Stromal cell of bone marrow (primary cell): ENCODE data around the gene CSRP1.

ENCODE experiments used
- DNase-seq: peaks from one replicate; pipeline ENCODE4 v3.0.0-alpha.2; 2012; ENCODE audit warnings: low read depth

CSRP1 gene

DNA sequence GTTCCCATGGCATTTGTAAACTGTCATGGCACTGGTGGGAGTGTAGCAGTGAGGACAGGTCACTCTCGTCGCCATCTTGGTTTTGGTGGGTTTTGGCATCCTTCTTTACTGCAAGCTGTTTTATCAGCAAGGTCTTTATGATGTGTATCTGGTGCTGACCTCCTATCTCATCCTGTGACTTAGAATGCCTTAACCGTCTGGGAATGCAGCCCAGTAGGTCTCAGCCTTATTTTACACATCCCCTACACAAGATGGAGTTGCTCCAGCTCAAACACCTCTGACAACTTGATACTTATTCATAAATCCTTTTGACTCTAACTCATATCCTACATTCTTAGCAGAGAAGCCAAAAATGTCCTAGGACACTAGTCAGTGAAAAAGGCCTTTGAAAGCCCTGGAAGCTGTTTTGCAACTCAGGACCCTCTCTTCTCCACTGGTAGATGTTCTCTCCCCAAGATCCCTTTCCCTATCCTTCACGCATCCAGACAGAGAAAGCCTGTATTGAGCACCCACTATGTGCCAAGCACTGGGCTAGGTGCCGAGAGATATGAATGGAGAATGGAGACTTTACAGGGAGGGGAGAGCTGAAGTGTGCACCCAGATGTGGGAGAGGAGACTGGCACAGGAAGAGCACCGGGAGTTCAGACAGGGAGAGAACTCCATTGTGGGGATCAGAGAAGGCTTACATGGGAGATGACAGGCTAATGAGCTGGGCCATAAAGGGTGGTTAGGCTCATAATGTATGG, 6.7 kb upstream of the CSRP1 start:
- no peak for DNase-seq

DNA sequence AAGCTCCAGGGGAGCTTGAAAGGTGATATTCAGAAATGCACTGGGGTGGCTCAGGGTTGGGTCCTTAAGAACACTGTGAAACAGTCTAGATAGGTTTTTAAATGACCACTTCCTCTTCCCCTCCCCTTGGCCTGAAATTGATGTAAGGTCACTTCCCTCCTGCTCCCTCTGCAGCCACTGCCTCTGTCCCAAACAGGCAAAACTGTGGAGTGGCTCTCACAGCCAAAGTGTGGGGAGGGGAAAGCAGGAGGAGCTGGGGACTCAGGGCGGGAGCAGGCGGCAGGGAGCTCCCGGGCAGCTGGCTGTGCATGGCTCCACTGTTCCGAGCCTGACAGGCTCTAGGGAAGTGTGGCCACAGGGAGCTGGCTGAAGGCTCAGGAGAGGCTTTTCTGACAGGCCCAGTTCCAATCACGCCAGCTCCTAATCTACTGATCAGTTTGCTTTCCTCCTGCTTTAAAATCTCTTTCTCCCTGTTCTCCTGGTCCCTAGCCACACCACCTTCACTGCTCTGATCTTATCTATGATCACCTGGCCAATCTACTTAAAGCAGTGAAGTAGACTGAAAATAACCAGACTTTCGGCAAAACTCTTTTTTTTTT, 5.1 kb upstream of the CSRP1 start:
- no peak for DNase-seq

- DNase-seq: no peak
Measured at GRCh38 chr1:201511396-201511940, 4.5 kb upstream of the CSRP1 start.

DNA sequence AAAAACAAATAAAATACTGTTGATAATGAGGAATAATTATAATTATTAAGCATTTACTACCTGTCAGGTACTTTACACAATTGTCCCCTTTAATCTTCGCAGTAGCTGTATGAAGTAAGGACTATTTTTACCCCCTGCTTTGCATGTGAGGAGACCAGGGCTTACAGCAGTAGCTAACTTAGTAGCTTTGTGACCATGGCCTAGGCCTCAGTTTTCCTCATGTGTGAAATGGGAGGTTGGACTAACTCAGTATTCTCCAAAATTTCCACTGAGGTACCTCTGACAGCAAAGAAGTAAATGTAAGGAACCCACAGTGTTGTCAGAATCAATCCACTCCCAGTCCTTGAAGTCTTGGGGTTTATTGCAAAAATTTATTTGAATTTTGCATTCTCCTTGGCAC, 3.8 kb upstream of the CSRP1 start:
- DNase-seq: no peak

DNA sequence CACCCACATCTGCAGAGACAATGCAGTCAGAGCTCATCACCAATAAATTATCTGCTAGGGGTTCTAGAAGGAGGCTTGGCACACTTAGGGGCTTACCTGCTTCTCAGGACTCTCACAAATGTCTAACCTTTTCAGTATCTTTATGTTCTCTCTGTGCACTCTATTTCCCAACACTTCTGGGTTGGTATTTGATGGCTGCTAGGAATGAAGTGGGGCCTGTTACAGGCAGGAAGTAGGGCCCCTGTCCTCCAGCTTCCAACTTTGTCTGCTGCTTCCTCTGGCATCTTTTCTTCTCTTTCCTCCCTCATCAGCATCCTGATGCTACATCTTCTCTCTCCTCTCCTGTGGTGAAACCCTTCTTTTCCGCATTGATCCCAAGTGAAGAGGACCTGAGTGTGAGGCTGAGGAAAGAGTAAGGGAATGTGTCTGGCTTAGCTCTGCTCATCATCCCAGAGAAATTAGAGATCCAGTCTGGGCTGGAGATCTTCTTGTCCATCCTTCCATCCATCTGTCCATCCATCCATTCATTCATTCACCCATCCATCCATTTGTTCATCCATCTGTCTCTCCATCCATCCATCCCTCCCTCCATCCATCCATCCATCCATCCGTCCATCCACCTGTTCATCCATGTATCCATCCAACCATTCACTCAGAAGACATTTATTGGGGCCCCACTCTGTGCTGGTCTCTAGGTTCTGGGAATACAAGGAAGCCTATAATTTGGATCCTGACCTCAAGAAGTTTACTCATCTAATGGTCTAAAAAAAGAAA, 2.9 kb upstream of the CSRP1 start:
- no peak for DNase-seq

GRCh38 chr1:201508809-201509208, 1.9 kb upstream of the CSRP1 start:
- DNase-seq: no peak

DNA sequence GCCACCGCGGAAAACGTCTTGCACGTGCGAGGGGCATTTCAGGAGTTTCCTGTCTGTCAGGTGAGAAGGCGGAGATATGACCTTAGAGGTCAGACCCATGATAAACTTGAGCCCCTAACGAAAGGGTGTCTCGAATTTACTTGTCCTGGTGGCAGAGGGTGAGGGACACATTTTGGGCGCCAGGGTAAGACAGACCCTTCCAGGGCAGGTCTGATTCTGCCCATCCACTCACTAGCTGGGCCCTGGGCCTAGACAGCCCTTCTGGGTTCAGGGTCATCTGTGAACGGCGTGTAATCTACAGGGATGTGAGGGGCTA, 395 bp upstream of the CSRP1 start:
- DNase-seq: no peak

DNA sequence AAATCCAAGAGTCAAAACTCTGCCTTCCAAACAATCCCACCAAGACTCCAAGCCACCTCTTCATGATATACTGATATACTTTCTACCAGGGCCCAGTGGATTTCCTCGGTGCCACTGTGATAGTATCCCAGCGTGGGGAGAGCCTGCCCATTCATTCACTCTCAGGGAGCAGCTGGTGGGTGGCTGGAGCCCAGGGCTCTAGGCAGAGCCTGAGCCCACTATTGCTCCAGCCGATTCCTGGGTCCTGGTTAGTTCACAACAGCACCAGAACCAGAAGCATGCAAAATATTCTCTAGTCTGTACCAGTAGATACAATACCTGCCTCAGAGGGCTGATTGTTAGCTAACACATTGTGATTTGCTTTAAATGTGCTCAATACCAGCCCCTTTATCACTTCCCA, 831 bp downstream of the CSRP1 start:
- no peak for DNase-seq

DNA sequence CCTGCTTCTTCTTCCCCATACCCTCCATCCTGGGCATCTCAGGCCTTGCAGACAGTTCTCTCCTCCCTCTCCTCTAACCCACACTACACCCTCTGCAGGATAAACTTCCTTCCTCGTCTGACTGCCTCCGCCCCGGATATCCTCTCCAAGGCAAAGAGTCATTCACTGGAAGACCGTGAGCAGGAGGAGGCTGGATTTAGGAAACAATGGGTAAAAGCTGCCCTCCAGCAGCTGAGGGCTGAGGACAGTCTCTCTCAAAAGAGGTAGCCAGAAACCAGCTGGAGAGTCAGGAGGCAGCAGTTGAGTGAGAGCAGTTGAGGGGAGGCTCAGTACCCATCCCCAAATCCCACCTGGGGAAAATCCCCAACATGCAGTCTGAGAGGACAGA, 1.4 kb downstream of the CSRP1 start:
- DNase-seq: no peak

DNA sequence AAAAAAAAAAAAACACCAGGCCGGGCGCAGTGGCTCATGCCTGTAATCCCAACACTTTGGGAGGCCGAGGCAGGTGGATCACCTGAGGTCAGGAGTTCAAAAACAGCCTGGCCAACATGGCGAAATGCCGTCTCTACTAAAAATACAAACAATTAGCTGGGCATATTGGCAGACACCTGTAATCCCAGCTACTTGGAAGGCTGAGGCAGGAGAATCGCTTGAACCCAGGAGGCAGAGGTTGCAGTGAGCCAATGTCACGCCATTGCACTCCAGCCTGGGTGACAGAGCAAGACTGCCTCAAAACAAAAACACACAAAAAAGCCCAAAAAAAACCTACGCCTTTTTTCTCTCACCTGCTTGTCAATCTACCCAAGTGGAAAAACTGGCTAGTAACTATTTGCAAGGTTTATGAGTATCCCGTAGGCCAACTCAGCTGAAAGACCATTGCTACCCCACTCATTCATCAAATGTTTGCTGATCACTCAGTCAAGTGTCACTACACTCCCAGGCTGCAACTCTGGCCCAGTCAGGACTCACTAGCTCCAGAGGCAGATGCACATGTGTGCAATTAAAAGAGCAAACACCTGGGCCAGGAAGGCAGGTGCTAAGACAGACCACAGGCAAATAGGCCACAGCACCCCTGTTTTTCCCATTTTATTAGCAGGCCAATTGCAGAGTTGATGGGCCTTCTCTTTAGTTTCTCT, 2.0 kb downstream of the CSRP1 start:
- DNase-seq: no peak

- DNase-seq: no peak
Measured at GRCh38 chr1:201504179-201504631, 2.7 kb downstream of the CSRP1 start.

DNA sequence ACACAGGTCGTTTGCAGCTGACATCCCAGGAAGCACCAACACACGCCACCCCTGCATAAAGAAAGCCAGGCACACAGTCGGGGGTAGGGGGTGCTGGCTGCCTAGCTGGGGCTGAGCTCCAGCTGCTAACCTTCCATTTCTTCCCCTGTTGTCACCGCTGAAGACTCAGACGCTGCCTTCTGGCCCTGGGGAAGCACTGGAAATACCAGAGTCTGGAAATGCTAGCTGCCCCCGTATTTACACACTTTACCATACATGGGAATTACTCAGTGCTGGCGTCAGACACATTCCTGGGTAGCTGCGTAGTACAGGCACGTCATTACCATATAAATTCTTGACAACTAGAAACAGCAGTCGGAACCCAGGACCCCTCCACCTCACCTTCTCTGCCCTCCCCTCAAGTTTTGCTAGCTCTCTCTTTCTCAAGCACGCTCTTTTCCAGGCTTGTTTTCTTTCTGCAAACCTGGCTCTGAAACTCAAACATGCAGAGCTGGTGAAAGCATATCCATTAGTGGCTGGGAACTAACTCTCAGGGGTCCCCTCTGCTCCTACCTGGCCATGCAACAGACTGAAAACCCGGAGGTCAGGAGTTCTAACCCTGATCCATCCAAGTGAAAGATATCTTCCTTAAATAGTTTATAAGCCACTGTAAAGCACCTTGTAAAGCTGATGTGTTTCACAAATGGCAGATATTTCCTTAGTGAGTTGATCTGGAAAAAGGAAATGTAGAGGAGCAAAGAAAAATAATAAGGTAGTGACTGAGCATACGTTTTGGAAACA, 3.3 kb downstream of the CSRP1 start:
- DNase-seq: peak; percentile 87

DNA sequence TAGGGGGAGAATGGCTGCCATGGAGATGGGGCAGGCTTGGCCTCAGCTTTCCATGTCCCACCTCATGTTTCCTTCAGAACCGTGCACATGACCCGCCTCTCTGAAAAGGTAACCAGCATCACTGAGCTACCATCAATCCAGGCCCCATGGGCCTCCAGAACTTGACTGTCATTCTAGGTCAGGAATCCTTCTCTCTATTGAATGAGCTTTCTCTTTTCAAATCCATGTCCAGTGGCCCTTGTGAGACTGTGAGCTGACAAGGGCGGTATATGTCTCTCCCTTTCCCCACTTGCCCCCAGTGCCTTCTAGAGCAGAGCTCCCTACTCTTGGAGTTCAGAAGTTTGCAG, 4.4 kb downstream of the CSRP1 start:
- no peak for DNase-seq

GRCh38 chr1:201501812-201502510, 5.0 kb downstream of the CSRP1 start:
- no peak for DNase-seq

GRCh38 chr1:201501144-201501543, 5.8 kb downstream of the CSRP1 start:
- DNase-seq: no peak

DNA sequence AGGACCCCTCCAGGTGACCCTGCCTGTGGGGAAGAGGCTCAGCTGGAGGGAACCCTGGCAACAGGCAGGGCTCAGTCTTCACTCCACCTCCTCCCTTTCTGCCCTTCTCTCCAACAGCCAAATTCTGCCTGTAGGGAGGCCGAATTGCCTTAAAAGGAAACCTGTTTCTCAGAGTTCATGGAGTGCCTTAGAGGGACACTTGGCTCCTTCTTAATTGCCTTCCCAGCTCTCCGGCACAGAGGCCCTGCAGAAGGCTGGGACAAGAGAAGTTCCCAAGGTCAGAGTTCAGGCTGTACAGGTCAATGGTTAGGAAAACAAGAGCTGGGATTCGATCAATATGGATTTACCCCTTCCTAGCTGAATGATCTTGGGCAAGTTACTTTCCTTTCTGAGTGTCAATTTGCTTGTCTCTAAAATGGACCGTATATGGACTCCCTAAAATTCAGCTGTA, 6.2 kb downstream of the CSRP1 start:
- DNase-seq: no peak

DNA sequence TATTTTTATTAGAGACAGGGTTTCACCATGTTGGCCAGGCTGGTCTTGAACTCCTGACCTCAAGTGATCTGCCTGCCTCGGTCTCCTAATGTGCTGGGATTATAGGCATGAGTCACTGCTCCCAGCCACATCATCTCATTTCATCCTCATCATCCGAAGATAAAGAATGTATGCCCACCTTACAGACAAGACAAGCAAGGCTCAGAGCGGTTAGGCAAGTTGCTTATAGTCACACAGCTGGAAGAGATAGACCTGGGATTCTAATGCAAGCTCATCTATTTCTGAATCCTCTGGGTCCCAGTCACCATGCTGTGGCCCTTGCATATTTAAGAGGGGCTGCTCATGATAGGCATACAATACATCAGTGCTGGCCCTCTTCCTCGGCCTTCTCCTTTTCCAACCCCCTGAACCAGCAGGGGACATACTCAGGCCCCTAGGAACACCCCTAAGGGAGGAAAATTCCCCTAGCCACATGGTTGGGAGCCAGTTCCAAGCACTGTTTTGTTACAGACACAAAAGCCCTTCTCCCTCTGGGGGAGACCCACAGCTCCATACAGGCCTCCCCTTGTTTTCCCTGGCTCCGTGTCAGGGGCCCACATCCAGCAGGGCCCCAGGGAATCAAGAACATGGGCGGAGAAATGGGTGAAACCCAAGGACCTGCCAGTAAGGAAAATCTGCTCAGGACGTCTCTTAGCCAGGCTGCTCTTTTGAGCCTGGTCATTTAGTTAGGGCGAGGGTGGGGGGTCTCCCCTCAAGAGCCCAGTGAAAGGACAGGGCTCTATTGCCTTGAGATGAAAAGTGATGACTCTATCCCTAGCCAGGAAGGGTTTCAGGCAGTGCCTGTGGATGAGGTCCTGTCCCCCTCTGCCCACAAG, 6.9 kb downstream of the CSRP1 start:
- DNase-seq: no peak

DNA sequence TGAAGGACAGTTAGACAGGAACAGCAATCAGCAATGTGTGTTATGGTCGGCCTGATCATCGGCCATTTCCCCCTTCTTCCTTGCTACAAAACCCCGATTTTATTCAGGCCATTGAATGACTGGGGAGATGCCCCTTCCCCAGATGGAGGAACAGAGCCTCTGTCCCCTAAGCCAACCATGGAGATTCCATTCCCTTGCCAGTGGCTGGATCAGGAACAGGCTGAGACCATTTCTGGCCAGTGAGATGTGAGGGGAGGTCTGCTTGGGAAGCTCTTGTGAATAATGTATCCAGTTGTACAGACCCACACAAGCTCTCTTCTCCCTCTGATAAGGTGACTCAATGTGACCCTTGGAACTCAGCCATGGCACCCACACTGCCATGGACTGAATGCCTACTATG, 7.7 kb downstream of the CSRP1 start:
- no peak for DNase-seq

- no peak for DNase-seq
Measured at GRCh38 chr1:201498621-201499020, 8.3 kb downstream of the CSRP1 start.

DNA sequence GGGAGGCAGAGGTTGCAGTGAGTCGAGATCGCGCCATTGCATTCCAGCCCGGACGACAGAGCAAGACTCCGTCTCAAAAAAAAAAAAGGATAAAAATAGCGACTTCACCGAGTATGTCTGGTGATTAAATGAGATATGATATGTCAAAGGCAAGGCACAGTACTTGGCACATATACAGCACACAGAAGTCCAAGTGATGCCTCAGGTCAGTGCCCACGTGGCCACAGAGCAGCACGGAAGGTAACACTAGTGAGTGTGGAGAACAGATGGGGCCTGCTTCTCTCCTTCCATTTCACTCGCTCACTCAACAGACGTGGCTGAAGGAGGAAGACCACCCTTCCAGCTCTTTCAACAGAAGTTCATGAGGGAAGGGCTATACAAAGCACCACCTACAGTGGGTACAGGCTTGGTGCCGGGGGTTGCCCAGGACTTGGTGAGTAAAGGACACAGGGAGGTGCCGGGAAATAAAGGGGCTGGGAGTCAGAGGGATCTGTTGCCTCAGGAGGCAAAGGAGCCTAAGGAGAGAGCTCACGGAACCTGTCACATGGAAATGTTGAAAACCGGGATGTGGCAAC, 8.9 kb downstream of the CSRP1 start:
- no peak for DNase-seq
